Stimulated activated CD4-positive, alpha-beta T cell treated with anti-CD3 and anti-CD28 coated beads, Interleukin-4, amount 100 ng/mL, for 24 hours (primary cell): ENCODE data around the gene ITGA4.

Experiments
- DNase-seq: peaks from one replicate; pipeline ENCODE4 v3.0.0-alpha.2; 2020

ITGA4 gene

GRCh38 chr2:181459621-181460021 lies 2.4 kb downstream of the ITGA4 start:
- no peak for DNase-seq

GRCh38 chr2:181461056-181461997 lies 4.1 kb downstream of the ITGA4 start:
- no peak for DNase-seq

GRCh38 chr2:181462033-181462432 lies 4.8 kb downstream of the ITGA4 start:
- DNase-seq = no peak

- DNase-seq = no peak
These were observed 6.4 kb downstream of the ITGA4 start for GRCh38 chr2:181463588-181463987.

GRCh38 chr2:181464966-181465365 lies 7.8 kb downstream of the ITGA4 start:
- DNase-seq = no peak

- no peak for DNase-seq
These were observed 8.6 kb downstream of the ITGA4 start for GRCh38 chr2:181465676-181466375.

- peak; percentile 83 for DNase-seq
These were observed 9.7 kb downstream of the ITGA4 start for GRCh38 chr2:181466661-181467576.

GRCh38 chr2:181467966-181468707 lies 11.0 kb downstream of the ITGA4 start:
- DNase-seq = no peak

GRCh38 chr2:181468811-181469210 lies 11.6 kb downstream of the ITGA4 start:
- DNase-seq = no peak

- no peak for DNase-seq
These were observed 14.0 kb downstream of the ITGA4 start for GRCh38 chr2:181471226-181471625.

- no peak for DNase-seq
These were observed 14.6 kb downstream of the ITGA4 start for GRCh38 chr2:181471783-181472182.

GRCh38 chr2:181472990-181473389 lies 15.8 kb downstream of the ITGA4 start:
- no peak for DNase-seq

- no peak for DNase-seq
These were observed 17.2 kb downstream of the ITGA4 start for GRCh38 chr2:181474222-181474881.

GRCh38 chr2:181483211-181483610 lies 26.0 kb downstream of the ITGA4 start:
- DNase-seq = no peak

- DNase-seq = no peak
These were observed 26.7 kb downstream of the ITGA4 start for GRCh38 chr2:181483876-181484275.

GRCh38 chr2:181484851-181485637 lies 27.9 kb downstream of the ITGA4 start:
- no peak for DNase-seq

- DNase-seq = no peak
These were observed 28.4 kb downstream of the ITGA4 start for GRCh38 chr2:181485638-181485946.

- no peak for DNase-seq
These were observed 42.0 kb downstream of the ITGA4 start for GRCh38 chr2:181499231-181499630.

- DNase-seq = no peak
These were observed 43.0 kb downstream of the ITGA4 start for GRCh38 chr2:181500201-181500600.

GRCh38 chr2:181515719-181516118 lies 58.5 kb downstream of the ITGA4 start:
- DNase-seq = no peak

GRCh38 chr2:181516992-181517391 lies 59.8 kb downstream of the ITGA4 start:
- DNase-seq = no peak
